Fibroblast of lung (primary cell): ENCODE measurements around the gene SLC14A1.

ENCODE experiments used
- CTCF ChIP-seq, 2 donors: IDR thresholded peaks in 1 of 2; conservative IDR thresholded peaks in 1 of 2; 1 replicate in 1 of 2; 2 replicates in 1 of 2; pipeline ENCODE4 v1.5.1; 2011 to 2012; ENCODE audit warnings: low read length in 2 of 2, control low read depth in 1 of 2, inconsistent platforms in 1 of 2, low read depth in 1 of 2, mild to moderate bottlenecking in 1 of 2
- EZH2 ChIP-seq: IDR thresholded peaks from 2 replicates; pipeline ENCODE4 v1.5.1; 2012; ENCODE audit warnings: low read length, control low read depth, mild to moderate bottlenecking; ENCODE audit errors: missing control alignments

DNA sequence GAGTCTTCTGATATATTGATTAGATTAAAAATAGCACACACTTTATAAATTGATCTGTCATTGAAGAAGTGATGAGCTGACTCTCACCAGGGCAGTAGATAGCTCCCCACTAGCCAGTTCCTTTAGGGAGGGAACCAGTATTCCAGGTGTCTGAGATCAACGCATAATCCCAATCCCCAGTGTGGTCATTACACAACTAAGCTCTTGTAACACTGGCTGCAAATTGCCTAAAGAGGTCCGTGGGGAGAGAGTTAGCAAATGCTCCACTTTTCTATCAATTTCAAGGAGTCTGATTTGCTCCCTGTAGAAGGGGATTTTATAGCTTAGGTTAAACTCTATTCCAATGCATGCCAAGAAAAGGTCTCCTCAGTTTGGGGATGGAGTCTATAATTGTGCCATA, 7.7 kb downstream of the SLC14A1 start:
- TF ChIP-seq CTCF (conservative IDR thresholded peaks at IDR 0.05 in 1 of 2, IDR thresholded peaks at IDR 0.05 in 1 of 2; ENCODE audit: low read depth in 1 of 2, low read length in 2 of 2) (no peak), EZH2 (no peak)
